HCT116 (cell line): ENCODE data around the gene LRRC15. TPM values are rescaled to one million over a fixed set of nuclear protein-coding genes. Genes with fewer than 3 reads are reported as not detected.

Source experiments
- ATAC-seq: fragments of 200-7000 bp; cut with Tn5 transposase; 2 replicates; pipeline ENCODE4 v1.9.1; 2020; ENCODE audit warnings: mild to moderate bottlenecking, moderate library complexity
- BruUV-seq: library from RNA; stranded (reverse); fragments of 400-500 nt; replicated peaks from 2 replicates; lab custom pipeline; 2021; lab: Mats Ljungman, UMichigan
- CTCF ChIA-PET: fragments of 300-600 bp; sonication (Branson Sonifier 250); formaldehyde crosslinking; loops from one replicate; lab custom pipeline; 2021; ENCODE audit warnings: antibody characterized with exemption; lab: Charles Lee
- POLR2A ChIA-PET: fragments of 300-600, 350-600 bp; sonication (Branson Sonifier 250); formaldehyde crosslinking; loops from one replicate; lab custom pipeline; 2021; ENCODE audit warnings: antibody characterized with exemption; lab: Charles Lee
- RAD21 ChIA-PET, 2 experiments: fragments of 300-600 bp; sonication (Branson Sonifier 250); formaldehyde crosslinking; loops; one replicate each; lab custom pipeline; 2023; ENCODE audit warnings: low total read pairs in 2 of 2; ENCODE audit not compliant: uncharacterized antibody in 2 of 2, unreplicated experiment in 2 of 2, low non-redundant PET in 1 of 2; lab: Charles Lee
- DNase-seq: peaks from one replicate; pipeline ENCODE4 v3.0.0-alpha.2; 2010; ENCODE audit warnings: low read depth, low spot score
- H2AFZ ChIP-seq: fragments of 200-600 bp; shearing (Covaris generic), sonication (generic); 2 replicates; pipeline ENCODE4 v1.6.1; 2017; ENCODE audit warnings: low read depth, mixed run types, mixed read lengths, antibody characterized with exemption, low read length; ENCODE audit not compliant: poor library complexity, severe bottlenecking
- H3K27ac ChIP-seq: 2 replicates; pipeline ENCODE4 v1.5.1; 2012; ENCODE audit warnings: low read depth, low read length
- H3K27me3 ChIP-seq: fragments of 200-600 bp; sonication (generic); 2 replicates; pipeline ENCODE4 v1.6.1; 2016; ENCODE audit warnings: mixed run types, low read length, mixed read lengths; ENCODE audit not compliant: insufficient read depth
- H3K36me3 ChIP-seq, 2 experiments: fragments of 200-500 bp in 1 of 2; fragments of 200-600 bp in 1 of 2; sonication (Bioruptor generic) in 1 of 2; sonication (generic) in 1 of 2; 2 replicates each; pipeline versions ENCODE4 v1.5.1 to v1.6.1; 2014 to 2016; ENCODE audit warnings: low read length in 2 of 2, inconsistent platforms in 1 of 2, mixed read lengths in 1 of 2, mixed run types in 1 of 2; ENCODE audit not compliant: insufficient read depth in 2 of 2, control insufficient read depth in 1 of 2
- H3K4me1 ChIP-seq, 2 experiments: fragments of 200-600 bp in 1 of 2; sonication (generic) in 1 of 2; 2 replicates each; pipeline versions ENCODE4 v1.5.1 to v1.6.1; 2012 to 2017; ENCODE audit warnings: low read length in 2 of 2, inconsistent platforms in 1 of 2, mild to moderate bottlenecking in 1 of 2, mixed read lengths in 1 of 2, mixed run types in 1 of 2, moderate library complexity in 1 of 2; ENCODE audit not compliant: insufficient read depth in 2 of 2, control insufficient read depth in 1 of 2
- H3K4me2 ChIP-seq: fragments of 200-600 bp; sonication (generic); 2 replicates; pipeline ENCODE4 v1.6.1; 2017; ENCODE audit warnings: mixed run types, low read length, mixed read lengths
- H3K4me3 ChIP-seq, 2 experiments: fragments of 200-600 bp in 1 of 2; sonication (generic) in 1 of 2; replicated peaks in 1 of 2; 2 replicates each; pipeline ENCODE4 v1.5.1; 2011 to 2016; ENCODE audit warnings: low read length in 2 of 2, control low read depth in 1 of 2, low read depth in 1 of 2, mild to moderate bottlenecking in 1 of 2, mixed read lengths in 1 of 2, mixed run types in 1 of 2
- H3K79me2 ChIP-seq: fragments of 200-600 bp; sonication (generic); 2 replicates; pipeline ENCODE4 v1.6.1; 2017; ENCODE audit warnings: mild to moderate bottlenecking, mixed run types, low read length, moderate library complexity, mixed read lengths; ENCODE audit not compliant: insufficient read depth
- H3K9ac ChIP-seq: fragments of 200-600 bp; sonication (generic); 2 replicates; pipeline ENCODE4 v1.6.1; 2016; ENCODE audit warnings: low read length, mixed read lengths
- H3K9me2 ChIP-seq: fragments of 200-600 bp; sonication (generic), shearing (Covaris generic); 2 replicates; pipeline ENCODE4 v1.6.1; 2017; ENCODE audit warnings: mixed run types, mild to moderate bottlenecking, moderate library complexity; ENCODE audit not compliant: insufficient read depth
- H3K9me3 ChIP-seq, 2 experiments: fragments of 200-500 bp in 1 of 2; fragments of 200-600 bp in 1 of 2; sonication (Bioruptor generic) in 1 of 2; sonication (generic) in 1 of 2; 2 replicates each; pipeline ENCODE4 v1.6.1; 2014 to 2017; ENCODE audit warnings: low read length in 2 of 2, mixed read lengths in 2 of 2, inconsistent platforms in 1 of 2, low read depth in 1 of 2, mild to moderate bottlenecking in 1 of 2, mixed run types in 1 of 2, moderate library complexity in 1 of 2; ENCODE audit not compliant: control insufficient read depth in 1 of 2, insufficient read depth in 1 of 2
- H4K20me1 ChIP-seq: fragments of 200-600 bp; sonication (generic), shearing (Covaris generic); 2 replicates; pipeline ENCODE4 v1.6.1; 2017; ENCODE audit warnings: mixed run types, mild to moderate bottlenecking, moderate library complexity; ENCODE audit not compliant: insufficient read depth
- ATF3 ChIP-seq: IDR thresholded peaks from 2 replicates; pipeline ENCODE4 v1.6.1; 2012
- CBX3 ChIP-seq: IDR thresholded peaks from 2 replicates; pipeline ENCODE4 v1.6.1; 2012; ENCODE audit warnings: low read depth
- EGR1 ChIP-seq: IDR thresholded peaks from 2 replicates; pipeline ENCODE4 v1.6.1; 2012; ENCODE audit warnings: low read depth
- ELF1 ChIP-seq: IDR thresholded peaks from 2 replicates; pipeline ENCODE4 v1.6.1; 2012; ENCODE audit warnings: low read depth, borderline replicate concordance
- EZH2 ChIP-seq: fragments of 200-600 bp; sonication (generic); IDR thresholded peaks from 2 replicates; pipeline ENCODE4 v1.6.1; 2017; ENCODE audit warnings: antibody characterized with exemption, mixed run types
- EZH2phosphoT487 ChIP-seq: fragments of 200-600 bp; IDR thresholded peaks from 2 replicates; pipeline ENCODE4 v1.6.1; 2018; ENCODE audit warnings: antibody characterized with exemption, borderline replicate concordance
- FOSL1 ChIP-seq: IDR thresholded peaks from 2 replicates; pipeline ENCODE4 v1.6.1; 2012; ENCODE audit warnings: low read depth
- JUND ChIP-seq: IDR thresholded peaks from 2 replicates; pipeline ENCODE4 v1.6.1; 2012
- RAD21 ChIP-seq: IDR thresholded peaks from 2 replicates; pipeline ENCODE4 v1.6.1; 2012; ENCODE audit warnings: low read depth, mild to moderate bottlenecking
- REST ChIP-seq: IDR thresholded peaks from 2 replicates; pipeline ENCODE4 v1.6.1; 2012; ENCODE audit warnings: low read depth
- SIN3A ChIP-seq: IDR thresholded peaks from 2 replicates; pipeline ENCODE4 v1.6.1; 2012; ENCODE audit warnings: low read depth
- SP1 ChIP-seq: IDR thresholded peaks from 2 replicates; pipeline ENCODE4 v1.6.1; 2012; ENCODE audit warnings: low read depth
- SRF ChIP-seq: IDR thresholded peaks from 2 replicates; pipeline ENCODE4 v1.6.1; 2012; ENCODE audit warnings: low read depth
- YY1 ChIP-seq: IDR thresholded peaks from 2 replicates; pipeline ENCODE4 v1.6.1; 2011; ENCODE audit warnings: low read length, low read depth, moderate library complexity, mild to moderate bottlenecking; ENCODE audit not compliant: insufficient replicate concordance; ENCODE audit errors: extremely low read depth
- ZBTB33 ChIP-seq: IDR thresholded peaks from 2 replicates; pipeline ENCODE4 v1.6.1; 2011; ENCODE audit warnings: mild to moderate bottlenecking, low read length, moderate library complexity; ENCODE audit not compliant: insufficient replicate concordance; ENCODE audit errors: extremely low read depth
- ZNF274 ChIP-seq: fragments of 200-500 bp; sonication (Bioruptor generic); IDR thresholded peaks from 2 replicates; pipeline ENCODE4 v1.6.1; 2014; ENCODE audit warnings: mild to moderate bottlenecking, low read depth, low read length, inconsistent platforms
- intact Hi-C: fragments of 100-400 bp; cut with micrococcal nuclease; formaldehyde crosslinking; loops from 2 replicates; pipeline ENCODE4 v1.10.0; 2022
- total RNA-seq: library from RNA; stranded (reverse); gene quantifications from one replicate; pipeline ENCODE4 v1.2.1, GENCODE V29; 2021; ENCODE audit not compliant: unreplicated experiment

LRRC15 gene
- total RNA-seq, 1 experiment from 2014 or later = not detected

GRCh38 chr3:194346621-194347020, 22.9 kb downstream of the LRRC15 start:
- RAD21 ChIA-PET = no interaction called here
- POLR2A ChIA-PET = no interaction called here
- Histone ChIP-seq H3K9me3 (no peaks in the 10 kb centered on the region), H3K4me3 (no peak overlapping the region), H3K9ac (no peak overlapping the region)
- CTCF ChIA-PET = interaction anchor here (1.1 to 1.3 kb wide), 3 partner anchors 12 to 566 kb away, joined by 3 to 6 read pairs (median 5); no protein-coding TSS in a partner anchor
- no TSS peak for BruUV-seq
- TF ChIP-seq EGR1 (no peak), SP1 (no peak), EZH2 (no peak), JUND (no peak), RAD21 (no peak), YY1 (no peak), ZBTB33 (no peak), SIN3A (no peak), CBX3 (no peak), ELF1 (no peak), REST (no peak), FOSL1 (no peak), ZNF274 (no peak), ATF3 (no peak), EZH2phosphoT487 (no peak), SRF (no peak)
- TF ChIP-seq, all 23 proteins: peak for 0
- Histone ChIP-seq H3K9me2 (no peaks in the 10 kb centered on the region), H3K4me1 (peaks cover 8 to 14% of the 10 kb centered on the region in 2 experiments), H3K27ac (no peak overlapping the region), H4K20me1 (no peaks in the 10 kb centered on the region), H3K4me2 (no peak overlapping the region), H3K27me3 (no peaks in the 10 kb centered on the region), H3K79me2 (no peaks in the 10 kb centered on the region), H3K36me3 (no peaks in the 10 kb centered on the region), H2AFZ (no peak overlapping the region)
- ATAC-seq (no peak), DNase-seq (no peak)
- intact Hi-C loops = no loop called here
